AG08396 (cell line): ENCODE data around the gene CD207.
"Not testable (repeated sequence)": the region's sequence is repeated elsewhere in the genome, so short reads cannot be mapped to it uniquely, and the experiment has no call there.

ENCODE experiments used
- DNase-seq: peaks from one replicate; pipeline ENCODE4 v3.0.0; 2012; ENCODE audit warnings: low spot score, mixed read lengths

Gene CD207

GRCh38 chr2:70828914-70829824 lies 6.4 kb downstream of the CD207 start:
- DNase-seq = no peak

- no peak for DNase-seq
Measured at GRCh38 chr2:70828115-70828514, 7.5 kb downstream of the CD207 start.

GRCh38 chr2:70827388-70827787 lies 8.2 kb downstream of the CD207 start:
- DNase-seq = no peak

GRCh38 chr2:70826696-70827350 lies 8.8 kb downstream of the CD207 start:
- DNase-seq = no peak

GRCh38 chr2:70823249-70823648 lies 12.4 kb downstream of the CD207 start:
- no peak for DNase-seq

GRCh38 chr2:70822843-70823242 lies 12.8 kb downstream of the CD207 start:
- no peak for DNase-seq

- no peak for DNase-seq
Measured at GRCh38 chr2:70820499-70820898, 15.1 kb downstream of the CD207 start, which contains the start of gene CLEC4F. Gene CLEC4F (minus strand): TSS chr2:70820599. CDS start chr2:70820523, 76 bp downstream.

GRCh38 chr2:70817284-70817954 lies 18.2 kb downstream of the CD207 start:
- DNase-seq = no peak

- DNase-seq = no peak
Measured at GRCh38 chr2:70816726-70817125, 18.9 kb downstream of the CD207 start.

- DNase-seq = no peak
Measured at GRCh38 chr2:70808983-70809958, 26.3 kb downstream of the CD207 start.

GRCh38 chr2:70807828-70808118 lies 27.8 kb downstream of the CD207 start:
- DNase-seq = no peak

- DNase-seq = no peak
Measured at GRCh38 chr2:70807102-70807827, 28.4 kb downstream of the CD207 start.

- no peak for DNase-seq
Measured at GRCh38 chr2:70806620-70807019, 29.0 kb downstream of the CD207 start.

- DNase-seq = no peak
Measured at GRCh38 chr2:70806013-70806412, 29.6 kb downstream of the CD207 start.

- no peak for DNase-seq
Measured at GRCh38 chr2:70801607-70802263, 33.9 kb downstream of the CD207 start.

GRCh38 chr2:70799706-70800105 lies 35.9 kb downstream of the CD207 start:
- no peak for DNase-seq

GRCh38 chr2:70797996-70798395 lies 37.6 kb downstream of the CD207 start:
- not testable (repeated sequence) for DNase-seq

- DNase-seq = no peak
Measured at GRCh38 chr2:70797506-70797905, 38.1 kb downstream of the CD207 start.

- DNase-seq = no peak
Measured at GRCh38 chr2:70796262-70796661, 39.4 kb downstream of the CD207 start.
